GM10847 (cell line): ENCODE data around the gene DPM2.

Source experiments
- POLR2A ChIP-seq: IDR thresholded peaks from 2 replicates; pipeline ENCODE4 v1.6.1; 2011; ENCODE audit not compliant: insufficient read length; ENCODE audit errors: extremely low read depth

Gene DPM2

GRCh38 chr9:127897193-127897692 is 40.4 kb downstream of the DPM2 start:
- no peak for TF ChIP-seq POLR2A

- TF ChIP-seq POLR2A = no peak
Observed at GRCh38 chr9:127896395-127897192, 41.1 kb downstream of the DPM2 start.

- no peak for TF ChIP-seq POLR2A
Observed at GRCh38 chr9:127895811-127896210, 41.8 kb downstream of the DPM2 start.

- no peak for TF ChIP-seq POLR2A
Observed at GRCh38 chr9:127893392-127893791, 44.3 kb downstream of the DPM2 start.

GRCh38 chr9:127892831-127893230 is 44.8 kb downstream of the DPM2 start:
- no peak for TF ChIP-seq POLR2A

GRCh38 chr9:127890053-127890452 is 47.6 kb downstream of the DPM2 start:
- TF ChIP-seq POLR2A = no peak

- no peak for TF ChIP-seq POLR2A
Observed at GRCh38 chr9:127887792-127888191, 49.9 kb downstream of the DPM2 start.

- TF ChIP-seq POLR2A = no peak
Observed at GRCh38 chr9:127886401-127886972, 51.2 kb downstream of the DPM2 start.

- no peak for TF ChIP-seq POLR2A
Observed at GRCh38 chr9:127885508-127886281, 52.0 kb downstream of the DPM2 start.
